Measurements from ENCODE around the gene HSPA1A. TPM values are rescaled to one million over a fixed set of nuclear protein-coding genes. Genes with fewer than 3 reads are reported as not detected.
"Not testable (repeated sequence)": the region's sequence is repeated elsewhere in the genome, so short reads cannot be mapped to it uniquely, and the experiment has no call there.

The HSPA1A gene
- total and polyA plus RNA-seq, 8 donors = 18.2 to 195 (median 44.4) TPM

DNA sequence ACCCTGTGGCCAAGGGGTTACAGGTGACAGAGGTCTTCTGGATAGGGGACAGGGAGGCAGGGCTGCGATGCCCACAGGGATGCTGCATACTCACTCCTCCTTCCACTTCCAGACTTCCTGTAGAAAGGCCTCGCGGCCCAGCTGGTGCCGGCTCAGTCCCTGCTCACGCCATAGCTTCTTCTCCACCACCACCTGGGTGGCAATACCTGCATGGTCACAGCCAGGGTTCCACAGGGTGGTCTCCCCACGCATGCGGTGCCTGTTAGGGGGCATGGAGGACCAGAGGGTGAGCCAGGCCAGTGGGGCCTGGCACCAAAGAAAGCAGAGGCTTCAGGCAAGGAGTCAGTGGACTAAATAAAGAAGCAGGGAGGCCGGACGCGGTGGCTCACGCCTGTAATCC, 29.9 kb upstream of the HSPA1A start:
- intact Hi-C loops (cut with DNase I) = no loop called here
- H3K4me3 ChIP-seq = no peak overlapping the region
- no peaks in the 10 kb centered on the region for H3K4me1 ChIP-seq
- DNase-seq (peak in 1 of 6 donors; percentile 46), FAIRE-seq (no peak), ATAC-seq (no peak)
- H3K36me3 ChIP-seq = peaks cover 0 to 28% (median 24%) of the 10 kb centered on the region in 3 donors
- WGBS, 2 donors = 95 to 97% methylated on average over 11 of the region's 11 CpGs
- no peaks in the 10 kb centered on the region for H3K9me3 ChIP-seq
- no peak overlapping the region for H3K27ac ChIP-seq
- H3K27me3 ChIP-seq = no peaks in the 10 kb centered on the region
- TF ChIP-seq CTCF (IDR thresholded peaks at IDR 0.05) = no peak

DNA sequence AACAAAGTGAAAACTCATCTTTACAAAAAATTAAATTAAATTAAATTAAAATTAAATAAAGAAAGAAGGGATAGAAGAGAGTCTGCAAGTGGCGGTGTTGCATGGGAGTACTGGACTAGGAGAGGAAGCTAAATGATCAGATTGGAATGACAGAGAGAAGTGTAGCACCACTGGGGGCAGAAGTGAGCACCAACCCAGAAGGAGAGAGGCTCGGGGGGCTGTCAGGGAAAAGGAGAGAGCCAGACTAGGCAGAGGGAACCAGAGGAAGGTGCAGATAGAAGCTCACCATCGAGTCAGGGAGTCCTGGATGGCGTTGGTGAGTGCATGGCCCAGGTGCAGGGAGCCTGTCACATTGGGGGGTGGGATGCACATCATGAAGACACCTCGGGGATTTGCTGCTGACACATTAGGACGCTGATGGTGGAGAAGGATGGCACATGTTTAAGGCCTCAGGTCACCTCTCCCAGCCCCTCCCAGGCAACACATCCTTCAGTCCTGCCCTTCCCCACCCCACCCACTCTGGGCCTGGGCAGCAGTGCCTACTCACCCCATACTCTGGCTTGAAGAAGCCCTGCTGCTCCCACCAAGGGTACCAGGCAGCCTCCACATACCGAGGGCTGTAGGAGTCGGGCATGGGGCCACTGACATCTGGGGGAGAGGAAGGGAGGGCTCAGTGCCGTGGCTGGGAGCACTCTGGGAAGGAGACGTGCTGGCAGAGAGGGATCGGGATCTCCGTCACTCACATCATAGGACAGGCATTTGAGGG, 23.8 kb upstream of the HSPA1A start:
- Histone ChIP-seq H3K4me1 (peaks cover 0 to 13% (median 5%) of the 10 kb centered on the region in 3 donors), H3K27me3 (no peaks in the 10 kb centered on the region), H3K36me3 (no peaks in the 10 kb centered on the region), H3K9me3 (no peaks in the 10 kb centered on the region), H3K27ac (no peak overlapping the region), H3K4me3 (no peak overlapping the region)
- intact Hi-C loops (cut with DNase I) = no loop called here
- 61 to 64% methylated on average over 12 of the region's 12 CpGs for WGBS, 2 donors
- ATAC-seq = peak in 3 of 4 donors; percentile 14 to 22 (median 18)
- FAIRE-seq = no peak
- peak in 3 of 4 donors; percentile 6 to 39 (median 33) for TF ChIP-seq CTCF (IDR thresholded peaks at IDR 0.05)
- DNase-seq = peak in 1 of 6 donors; percentile 64

- no peaks in the 10 kb centered on the region for H3K36me3 ChIP-seq
- no peak for ATAC-seq
- no peaks in the 10 kb centered on the region for H3K9me3 ChIP-seq
- H3K4me1 ChIP-seq = peaks cover 0 to 13% (median 5%) of the 10 kb centered on the region in 3 donors
- H3K4me3 ChIP-seq = no peak overlapping the region
- no peak for TF ChIP-seq CTCF (IDR thresholded peaks at IDR 0.05)
- no peak for DNase-seq
- no peak for FAIRE-seq
- intact Hi-C loops (cut with DNase I) = no loop called here
- 79% methylated on average over 3 of the region's 3 CpGs for WGBS, 2 donors
- H3K27ac ChIP-seq = no peak overlapping the region
- H3K27me3 ChIP-seq = no peaks in the 10 kb centered on the region
Observed at GRCh38 chr6:31792090-31792374, 23.3 kb upstream of the HSPA1A start.

DNA sequence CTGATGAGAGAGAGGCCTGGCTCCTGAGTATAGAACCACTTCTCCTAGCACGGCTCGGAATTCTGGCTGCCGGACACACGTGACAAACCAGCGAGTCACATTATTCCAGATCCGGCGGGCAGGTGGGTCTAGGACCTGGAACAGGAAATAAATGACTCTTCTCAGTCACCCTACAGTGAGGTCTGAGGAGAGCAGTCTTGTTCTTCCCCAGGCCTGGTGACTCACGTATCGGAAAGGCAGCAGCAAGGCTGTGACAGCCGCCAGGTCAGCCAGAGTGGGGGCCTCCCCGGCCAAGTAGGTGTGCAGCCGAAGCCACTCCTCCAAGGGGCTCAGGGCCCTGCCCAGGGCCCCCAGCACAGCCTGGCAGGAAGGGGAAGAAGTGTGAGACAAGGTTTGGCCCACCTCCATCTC, 22.6 kb upstream of the HSPA1A start:
- 89 to 94% methylated on average over 12 of the region's 12 CpGs for WGBS, 2 donors
- Histone ChIP-seq H3K9me3 (no peaks in the 10 kb centered on the region), H3K4me3 (no peak overlapping the region), H3K36me3 (no peaks in the 10 kb centered on the region), H3K27ac (no peak overlapping the region), H3K4me1 (peaks cover 0 to 13% (median 5%) of the 10 kb centered on the region in 3 donors), H3K27me3 (no peaks in the 10 kb centered on the region)
- intact Hi-C loops (cut with DNase I) = no loop called here
- peak in 1 of 6 donors; percentile 53 for DNase-seq
- ATAC-seq = no peak
- no peak for FAIRE-seq
- TF ChIP-seq CTCF (IDR thresholded peaks at IDR 0.05) = no peak

DNA sequence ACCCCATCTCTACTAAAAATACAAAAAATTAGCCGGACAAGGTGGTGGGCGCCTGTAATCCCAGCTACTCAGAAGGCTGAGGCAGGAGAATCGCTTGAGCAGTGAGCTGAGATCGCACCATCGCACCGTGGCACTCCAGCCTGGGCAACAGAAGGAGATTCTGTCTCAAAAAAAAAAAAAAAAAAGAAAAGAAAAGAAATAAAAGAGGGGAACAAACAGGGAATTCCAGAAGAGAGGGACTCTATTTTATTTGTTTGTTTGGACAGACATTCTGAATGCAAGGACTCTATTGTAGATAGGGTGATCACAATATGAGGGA, 21.5 kb upstream of the HSPA1A start:
- intact Hi-C loops (cut with DNase I); DNase-seq; H3K27me3 ChIP-seq; ATAC-seq; H3K36me3 ChIP-seq; H3K9me3 ChIP-seq; FAIRE-seq: not testable (repeated sequence)
- H3K4me1 ChIP-seq = peaks cover 0 to 13% (median 5%) of the 10 kb centered on the region in 3 donors
- peak overlapping the region in 1 of 4 donors; percentile 94 for H3K27ac ChIP-seq
- H3K4me3 ChIP-seq = peak overlapping the region in 2 of 4 donors; percentile 94 to 96
- 77 to 89% methylated on average over 6 of the region's 6 CpGs for WGBS, 2 donors

All from pancreas (tissue), 10 donors.